Measurements from ENCODE around the gene SMC5.
"Not testable (repeated sequence)": the region's sequence is repeated elsewhere in the genome, so short reads cannot be mapped to it uniquely, and the experiment has no call there.

SMC5 gene

GRCh38 chr9:70304810-70305209 lies 46.0 kb downstream of the SMC5 start:
- FAIRE-seq = no peak
- no peak for TF ChIP-seq CTCF (IDR thresholded peaks at IDR 0.05; ENCODE audit: insufficient read depth, missing control alignments)

GRCh38 chr9:70315389-70315788 lies 56.6 kb downstream of the SMC5 start:
- DNase-seq (ENCODE audit: insufficient read length, low spot score) (no peak), FAIRE-seq (peak; percentile 76)
- TF ChIP-seq CTCF (IDR thresholded peaks at IDR 0.05; ENCODE audit: insufficient read depth, missing control alignments) = no peak

More at GRCh38 chr9:70304810-70305209, 46.0 kb downstream of the SMC5 start:
- no peak for DNase-seq (ENCODE audit: insufficient read length, low spot score)

GRCh38 chr9:70318002-70318401 lies 59.2 kb downstream of the SMC5 start:
- no peak for TF ChIP-seq CTCF (IDR thresholded peaks at IDR 0.05; ENCODE audit: insufficient read depth, missing control alignments)
- DNase-seq (ENCODE audit: insufficient read length, low spot score) (no peak), FAIRE-seq (no peak)

- FAIRE-seq (no peak), DNase-seq (ENCODE audit: insufficient read length, low spot score) (no peak)
- TF ChIP-seq CTCF (IDR thresholded peaks at IDR 0.05; ENCODE audit: insufficient read depth, missing control alignments) = no peak
Measured at GRCh38 chr9:70322096-70322495, 63.3 kb downstream of the SMC5 start.

- DNase-seq (ENCODE audit: insufficient read length, low spot score) (no peak), FAIRE-seq (no peak)
- no peak for TF ChIP-seq CTCF (IDR thresholded peaks at IDR 0.05; ENCODE audit: insufficient read depth, missing control alignments)
Measured at GRCh38 chr9:70324963-70325362, 66.2 kb downstream of the SMC5 start.

- DNase-seq (ENCODE audit: insufficient read length, low spot score); FAIRE-seq: not testable (repeated sequence)
Measured at GRCh38 chr9:70328625-70329024, 69.8 kb downstream of the SMC5 start.

GRCh38 chr9:70340572-70340971 lies 81.8 kb downstream of the SMC5 start:
- no peak for DNase-seq (ENCODE audit: insufficient read length, low spot score)
- FAIRE-seq = no peak
- peak; percentile 53 for TF ChIP-seq CTCF (IDR thresholded peaks at IDR 0.05; ENCODE audit: insufficient read depth, missing control alignments)

- FAIRE-seq (no peak), DNase-seq (ENCODE audit: insufficient read length, low spot score) (no peak)
- TF ChIP-seq CTCF (IDR thresholded peaks at IDR 0.05; ENCODE audit: insufficient read depth, missing control alignments) = no peak
Measured at GRCh38 chr9:70347046-70347445, 88.3 kb downstream of the SMC5 start.

Data from D721Med (cell line).